NOMO-1 (cell line): ENCODE measurements around the gene SLC1A1.
"Not testable (repeated sequence)": the region's sequence is repeated elsewhere in the genome, so short reads cannot be mapped to it uniquely, and the experiment has no call there.

Experiments
- DNase-seq, 2 experiments: peaks; one replicate each; lab custom pipeline; 2025; ENCODE audit not compliant: unreplicated experiment in 2 of 2; lab: John Stamatoyannopoulos, UW

The SLC1A1 gene

GRCh38 chr9:4540425-4540824 lies 50.2 kb downstream of the SLC1A1 start:
- DNase-seq, result no peak

- no peak for DNase-seq
These were observed 51.0 kb downstream of the SLC1A1 start for GRCh38 chr9:4541281-4541680.

GRCh38 chr9:4541856-4542255 lies 51.6 kb downstream of the SLC1A1 start:
- DNase-seq, result no peak

GRCh38 chr9:4544714-4545113 lies 54.4 kb downstream of the SLC1A1 start:
- DNase-seq, result not testable (repeated sequence)

GRCh38 chr9:4547016-4547415 lies 56.7 kb downstream of the SLC1A1 start:
- DNase-seq, result no peak

GRCh38 chr9:4548811-4549725 lies 58.8 kb downstream of the SLC1A1 start:
- DNase-seq, result no peak

GRCh38 chr9:4549751-4550295 lies 59.6 kb downstream of the SLC1A1 start:
- no peak for DNase-seq

GRCh38 chr9:4550777-4551484 lies 60.7 kb downstream of the SLC1A1 start:
- DNase-seq, result no peak

- DNase-seq, result no peak
These were observed 63.7 kb downstream of the SLC1A1 start for GRCh38 chr9:4553951-4554381.

GRCh38 chr9:4555236-4555635 lies 65.0 kb downstream of the SLC1A1 start:
- DNase-seq, result no peak

- DNase-seq, result no peak
These were observed 68.2 kb downstream of the SLC1A1 start for GRCh38 chr9:4558371-4558998.

- no peak for DNase-seq
These were observed 69.3 kb downstream of the SLC1A1 start for GRCh38 chr9:4559261-4560182.

- DNase-seq, result no peak
These were observed 72.8 kb downstream of the SLC1A1 start for GRCh38 chr9:4563105-4563504.

- DNase-seq, result no peak
These were observed 76.5 kb downstream of the SLC1A1 start for GRCh38 chr9:4566806-4567205.

GRCh38 chr9:4567601-4568000 lies 77.3 kb downstream of the SLC1A1 start:
- DNase-seq, result no peak

GRCh38 chr9:4569101-4569500 lies 78.8 kb downstream of the SLC1A1 start:
- no peak for DNase-seq

GRCh38 chr9:4572184-4572826 lies 82.0 kb downstream of the SLC1A1 start:
- DNase-seq, result no peak

- no peak for DNase-seq
These were observed 82.9 kb downstream of the SLC1A1 start for GRCh38 chr9:4573176-4573575.

GRCh38 chr9:4573634-4574389 lies 83.5 kb downstream of the SLC1A1 start:
- DNase-seq, result no peak
